ENCODE data around the gene BTN1A1. TPM values are rescaled to one million over a fixed set of nuclear protein-coding genes. Genes with fewer than 3 reads are reported as not detected.

BTN1A1 gene
- total and polyA plus RNA-seq, 10 of the 15 experiments (the other 5 are each of a cell fraction or from before 2014, with no cell fraction given): 0.05 to 2.2 (median 0.87) TPM

DNA sequence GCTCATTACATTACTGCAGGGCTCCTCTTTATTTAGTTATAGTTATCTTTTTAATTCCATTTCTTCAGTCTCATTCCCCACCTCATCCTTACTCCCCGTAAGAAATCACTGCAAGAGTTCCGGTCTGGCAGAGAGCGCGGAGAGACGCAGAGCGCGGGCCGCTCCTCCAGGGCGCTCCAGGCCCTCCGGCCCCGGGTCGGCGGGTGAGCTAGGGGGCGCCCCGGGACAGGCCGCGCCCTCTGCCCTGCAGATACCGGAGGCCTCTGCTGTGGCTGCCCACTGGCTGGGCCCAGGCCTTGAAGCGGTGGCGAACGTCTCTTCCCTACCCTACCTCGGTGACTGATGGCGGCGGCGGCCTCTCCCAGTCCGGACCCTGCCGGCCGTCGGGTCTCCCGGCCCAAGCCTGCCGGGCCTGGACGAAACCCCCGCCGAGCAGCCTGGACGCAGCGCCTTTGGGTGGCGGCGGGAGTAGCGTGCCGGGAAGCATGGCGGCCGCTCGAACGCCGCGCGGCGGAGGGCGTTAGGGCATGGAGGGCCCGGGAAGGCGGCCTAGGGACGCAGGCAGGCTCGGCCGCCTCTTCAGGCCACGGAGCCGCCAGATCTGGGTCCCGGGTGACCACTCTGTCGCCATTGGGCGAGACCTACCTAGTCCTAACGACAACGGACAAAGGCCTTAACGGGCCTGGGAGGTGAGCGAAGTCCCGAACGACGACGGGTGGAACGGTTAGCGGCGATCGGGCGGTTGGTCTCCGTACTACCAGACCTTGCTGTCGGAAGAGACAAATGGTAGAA is 21.7 kb downstream of the BTN1A1 start (continued):
- no peak for TF ChIP-seq PBX3 (IDR thresholded peaks at IDR 0.05; ENCODE audit: insufficient replicate concordance, low read depth, low read length)
- peak; percentile 88 for TF ChIP-seq IKZF1 (conservative IDR thresholded peaks at IDR 0.05)
- peak; percentile 14 for TF ChIP-seq MEF2B (IDR thresholded peaks at IDR 0.05; ENCODE audit: partially characterized antibody, poor library complexity, severe bottlenecking)
- TF ChIP-seq, protein P1, sequence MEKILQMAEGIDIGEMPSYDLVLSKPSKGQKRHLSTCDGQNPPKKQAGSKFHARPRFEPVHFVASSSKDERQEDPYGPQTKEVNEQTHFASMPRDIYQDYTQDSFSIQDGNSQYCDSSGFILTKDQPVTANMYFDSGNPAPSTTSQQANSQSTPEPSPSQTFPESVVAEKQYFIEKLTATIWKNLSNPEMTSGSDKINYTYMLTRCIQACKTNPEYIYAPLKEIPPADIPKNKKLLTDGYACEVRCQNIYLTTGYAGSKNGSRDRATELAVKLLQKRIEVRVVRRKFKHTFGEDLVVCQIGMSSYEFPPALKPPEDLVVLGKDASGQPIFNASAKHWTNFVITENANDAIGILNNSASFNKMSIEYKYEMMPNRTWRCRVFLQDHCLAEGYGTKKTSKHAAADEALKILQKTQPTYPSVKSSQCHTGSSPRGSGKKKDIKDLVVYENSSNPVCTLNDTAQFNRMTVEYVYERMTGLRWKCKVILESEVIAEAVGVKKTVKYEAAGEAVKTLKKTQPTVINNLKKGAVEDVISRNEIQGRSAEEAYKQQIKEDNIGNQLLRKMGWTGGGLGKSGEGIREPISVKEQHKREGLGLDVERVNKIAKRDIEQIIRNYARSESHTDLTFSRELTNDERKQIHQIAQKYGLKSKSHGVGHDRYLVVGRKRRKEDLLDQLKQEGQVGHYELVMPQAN (conservative IDR thresholded peaks at IDR 0.05): peak; percentile 51; the same call in 1 of the 2 replicates
- peak; percentile 61; the same call in 1 of the 2 replicates for TF ChIP-seq POLR2AphosphoS5 (IDR thresholded peaks at IDR 0.05; ENCODE audit: low read length)
- no peak for TF ChIP-seq E2F4 (IDR thresholded peaks at IDR 0.05; ENCODE audit: low read depth, low read length)
- TF ChIP-seq MAX (IDR thresholded peaks at IDR 0.05; ENCODE audit: low read depth, low read length): peak; percentile 66
- peak; percentile 89; the same call in 1 of the 2 replicates for TF ChIP-seq RB1 (IDR thresholded peaks at IDR 0.05; ENCODE audit: borderline replicate concordance)
- TF ChIP-seq RUNX3 (IDR thresholded peaks at IDR 0.05; ENCODE audit: low read length): peak; percentile 24; the same call in 1 of the 2 replicates
- no peak for TF ChIP-seq SIX5 (IDR thresholded peaks at IDR 0.05; ENCODE audit: low read depth, low read length, severe bottlenecking)
- no peak for TF ChIP-seq NFYA (IDR thresholded peaks at IDR 0.05; ENCODE audit: borderline replicate concordance, low read depth, low read length)
- TF ChIP-seq, protein P2, sequence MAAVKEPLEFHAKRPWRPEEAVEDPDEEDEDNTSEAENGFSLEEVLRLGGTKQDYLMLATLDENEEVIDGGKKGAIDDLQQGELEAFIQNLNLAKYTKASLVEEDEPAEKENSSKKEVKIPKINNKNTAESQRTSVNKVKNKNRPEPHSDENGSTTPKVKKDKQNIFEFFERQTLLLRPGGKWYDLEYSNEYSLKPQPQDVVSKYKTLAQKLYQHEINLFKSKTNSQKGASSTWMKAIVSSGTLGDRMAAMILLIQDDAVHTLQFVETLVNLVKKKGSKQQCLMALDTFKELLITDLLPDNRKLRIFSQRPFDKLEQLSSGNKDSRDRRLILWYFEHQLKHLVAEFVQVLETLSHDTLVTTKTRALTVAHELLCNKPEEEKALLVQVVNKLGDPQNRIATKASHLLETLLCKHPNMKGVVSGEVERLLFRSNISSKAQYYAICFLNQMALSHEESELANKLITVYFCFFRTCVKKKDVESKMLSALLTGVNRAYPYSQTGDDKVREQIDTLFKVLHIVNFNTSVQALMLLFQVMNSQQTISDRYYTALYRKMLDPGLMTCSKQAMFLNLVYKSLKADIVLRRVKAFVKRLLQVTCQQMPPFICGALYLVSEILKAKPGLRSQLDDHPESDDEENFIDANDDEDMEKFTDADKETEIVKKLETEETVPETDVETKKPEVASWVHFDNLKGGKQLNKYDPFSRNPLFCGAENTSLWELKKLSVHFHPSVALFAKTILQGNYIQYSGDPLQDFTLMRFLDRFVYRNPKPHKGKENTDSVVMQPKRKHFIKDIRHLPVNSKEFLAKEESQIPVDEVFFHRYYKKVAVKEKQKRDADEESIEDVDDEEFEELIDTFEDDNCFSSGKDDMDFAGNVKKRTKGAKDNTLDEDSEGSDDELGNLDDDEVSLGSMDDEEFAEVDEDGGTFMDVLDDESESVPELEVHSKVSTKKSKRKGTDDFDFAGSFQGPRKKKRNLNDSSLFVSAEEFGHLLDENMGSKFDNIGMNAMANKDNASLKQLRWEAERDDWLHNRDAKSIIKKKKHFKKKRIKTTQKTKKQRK (IDR thresholded peaks at IDR 0.05; ENCODE audit: low read depth, low read length): no peak
- peak; percentile 32; the same call in 1 of the 2 replicates for TF ChIP-seq EED (IDR thresholded peaks at IDR 0.05; ENCODE audit: low read depth)
- TF ChIP-seq ETV6 (conservative IDR thresholded peaks at IDR 0.05 in 1 of 2, IDR thresholded peaks at IDR 0.05 in 1 of 2; ENCODE audit: borderline replicate concordance in 1 of 2, low read depth in 1 of 2): no peak
- TF ChIP-seq LARP7 (IDR thresholded peaks at IDR 0.05): peak; percentile 93; the same call in 1 of the 2 replicates

Data from GM12878 (cell line).